Hematopoietic multipotent progenitor cell treated with erythropoietin and hydrocortisone succinate and interleukin-3 and kit ligand, for 4 days (in vitro differentiated cells): ENCODE data around the gene ICA1L.

Experiments
- DNase-seq: peaks from one replicate; pipeline ENCODE4 v3.0.0-alpha.2; 2015

ICA1L gene

GRCh38 chr2:202723746-202724145 is 147.8 kb downstream of the ICA1L start:
- no peak for DNase-seq
